Thymus (tissue), 11 donors: Measurements from ENCODE around the gene EPB41L1. TPM values are rescaled to one million over a fixed set of nuclear protein-coding genes. Genes with fewer than 3 reads are reported as not detected.

Source experiments
- DNase-seq, 9 donors: peaks; one replicate each; pipeline ENCODE4 v3.0.0-alpha.2; 2013; ENCODE audit warnings: low spot score in 9 of 9, low read depth in 6 of 9, missing footprints in 1 of 9
- H3K27ac ChIP-seq, 2 donors: one replicate each; pipeline ENCODE4 v1.5.1; 2013; ENCODE audit warnings: control low read depth in 1 of 2, low read depth in 1 of 2, low read length in 1 of 2, mild to moderate bottlenecking in 1 of 2, moderate library complexity in 1 of 2
- H3K27me3 ChIP-seq, 2 donors: one replicate each; pipeline ENCODE4 v1.5.1; 2013; ENCODE audit warnings: low read length in 1 of 2; ENCODE audit not compliant: control insufficient read depth in 2 of 2, insufficient read depth in 1 of 2
- H3K36me3 ChIP-seq, 2 donors: one replicate each; pipeline ENCODE4 v1.5.1; 2013; ENCODE audit warnings: low read length in 1 of 2, mild to moderate bottlenecking in 1 of 2, moderate library complexity in 1 of 2; ENCODE audit not compliant: control insufficient read depth in 2 of 2, insufficient read depth in 2 of 2
- H3K4me1 ChIP-seq, 2 donors: one replicate each; pipeline ENCODE4 v1.5.1; 2013; ENCODE audit warnings: low read length in 2 of 2; ENCODE audit not compliant: control insufficient read depth in 2 of 2, insufficient read depth in 2 of 2
- H3K4me3 ChIP-seq, 2 donors: one replicate each; pipeline ENCODE4 v1.5.1; 2013; ENCODE audit warnings: low read length in 2 of 2, control low read depth in 1 of 2, mild to moderate bottlenecking in 1 of 2
- H3K9me3 ChIP-seq, 2 donors: one replicate each; pipeline ENCODE4 v1.5.1; 2013; ENCODE audit warnings: low read length in 1 of 2, mild to moderate bottlenecking in 1 of 2; ENCODE audit not compliant: control insufficient read depth in 2 of 2, insufficient read depth in 1 of 2
- WGBS: extraction: QIAGEN DNeasy Blood & Tissue Kit; methylation state at CpG from one replicate; pipeline ENCODE4 v1.1.7; 2013; 5-methylcytosine and 5-hydroxymethylcytosine counted together
- polyA plus RNA-seq: library from polyadenylated mRNA; stranded (reverse); fragments of 200-250 nt; gene quantifications from one replicate; pipeline ENCODE4 v1.2.3, GENCODE V29; 2013
- total RNA-seq: library from RNA; stranded (reverse); fragments of 120-200 nt; gene quantifications from one replicate; pipeline ENCODE4 v1.2.4, GENCODE V29; 2013
- donor health status: healthy.

The EPB41L1 gene
- total and polyA plus RNA-seq, 2 donors = 3.1 to 4.2 TPM

DNA sequence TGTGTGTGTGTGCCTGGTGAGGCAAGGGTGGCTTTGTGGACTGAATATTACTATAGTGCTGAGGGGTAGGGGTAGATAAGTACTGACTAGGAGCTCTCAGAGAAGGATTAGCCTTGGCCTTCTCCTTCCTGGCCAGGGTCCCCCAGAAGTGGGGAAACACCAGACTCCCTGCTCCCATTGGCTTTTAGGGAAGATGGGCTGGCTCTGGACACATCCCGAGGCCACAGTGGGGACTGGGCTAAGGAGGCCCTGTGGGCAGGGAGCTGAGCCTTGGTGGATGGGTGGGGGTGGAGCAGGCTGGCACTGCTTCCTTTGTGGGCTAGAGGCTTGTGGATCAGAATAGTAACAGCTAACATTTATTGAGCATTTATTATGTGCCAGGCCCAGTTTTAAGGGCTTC lies 3.1 kb downstream of the EPB41L1 start:
- peaks cover 25 to 57% of the 10 kb centered on the region in 2 donors for H3K27me3 ChIP-seq
- H3K36me3 ChIP-seq = no peaks in the 10 kb centered on the region
- 82% methylated on average over 1 of the region's 1 CpG for WGBS
- peaks cover 3 to 9% of the 10 kb centered on the region in 2 donors for H3K4me1 ChIP-seq
- H3K4me3 ChIP-seq = no peak overlapping the region
- DNase-seq = no peak
- H3K27ac ChIP-seq = no peak overlapping the region
- H3K9me3 ChIP-seq = no peaks in the 10 kb centered on the region

DNA sequence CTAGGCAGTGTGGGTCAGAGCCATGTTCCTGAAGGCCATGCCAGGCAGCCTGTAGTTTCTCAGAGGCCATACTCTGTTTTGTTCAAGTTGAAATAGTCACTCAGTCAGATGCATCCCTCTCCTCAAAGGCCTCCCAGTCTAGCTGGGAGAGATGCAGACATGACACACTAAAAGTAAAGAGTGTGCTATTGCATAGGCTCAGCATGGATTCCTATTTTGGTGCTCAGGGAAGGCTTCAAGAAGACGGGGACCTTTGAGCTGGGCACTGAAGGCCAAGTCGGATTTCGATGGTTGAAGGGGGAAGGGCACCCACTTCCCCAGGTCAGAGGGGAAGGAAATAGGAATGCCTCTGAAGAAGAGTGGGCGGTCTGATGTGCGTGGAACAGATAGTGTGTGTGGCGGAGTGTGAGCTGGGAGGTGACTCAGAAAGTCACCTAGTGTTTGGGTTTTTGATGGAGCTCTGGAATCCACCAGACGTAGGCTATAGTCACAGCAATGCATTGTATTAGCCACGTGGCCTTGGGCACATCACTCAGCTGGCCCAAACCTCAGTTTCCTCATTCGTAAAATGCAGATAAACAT lies 3.7 kb downstream of the EPB41L1 start:
- no peaks in the 10 kb centered on the region for H3K9me3 ChIP-seq
- H3K27me3 ChIP-seq = peaks cover 25 to 50% of the 10 kb centered on the region in 2 donors
- peaks cover 3 to 9% of the 10 kb centered on the region in 2 donors for H3K4me1 ChIP-seq
- H3K4me3 ChIP-seq = no peak overlapping the region
- no peak overlapping the region for H3K27ac ChIP-seq
- DNase-seq = no peak
- WGBS = 90% methylated on average over 9 of the region's 9 CpGs
- H3K36me3 ChIP-seq = no peaks in the 10 kb centered on the region

DNA sequence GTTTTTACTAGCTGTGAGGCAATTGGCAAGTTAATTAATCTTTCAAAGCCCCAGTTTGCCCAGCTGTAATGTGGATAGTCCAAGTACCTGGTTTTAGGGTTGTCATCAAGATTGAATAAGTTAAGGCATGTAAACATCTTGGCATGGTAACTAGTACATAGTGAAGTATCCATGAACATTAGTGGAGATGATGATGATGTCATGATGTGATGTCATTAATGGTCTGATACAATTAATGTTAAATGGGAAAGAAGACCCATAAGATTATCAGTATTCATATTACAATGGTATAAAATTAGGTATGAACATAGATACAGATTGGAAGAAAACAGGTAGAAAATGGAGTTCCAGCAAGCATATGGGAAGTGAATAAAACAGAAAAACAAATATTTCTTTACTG lies 5.3 kb downstream of the EPB41L1 start:
- H3K9me3 ChIP-seq = no peaks in the 10 kb centered on the region
- peaks cover 0 to 6% of the 10 kb centered on the region in 2 donors for H3K4me1 ChIP-seq
- no peak for DNase-seq
- no peak overlapping the region for H3K27ac ChIP-seq
- no peak overlapping the region for H3K4me3 ChIP-seq
- peaks cover 9 to 41% of the 10 kb centered on the region in 2 donors for H3K27me3 ChIP-seq
- no peaks in the 10 kb centered on the region for H3K36me3 ChIP-seq

DNA sequence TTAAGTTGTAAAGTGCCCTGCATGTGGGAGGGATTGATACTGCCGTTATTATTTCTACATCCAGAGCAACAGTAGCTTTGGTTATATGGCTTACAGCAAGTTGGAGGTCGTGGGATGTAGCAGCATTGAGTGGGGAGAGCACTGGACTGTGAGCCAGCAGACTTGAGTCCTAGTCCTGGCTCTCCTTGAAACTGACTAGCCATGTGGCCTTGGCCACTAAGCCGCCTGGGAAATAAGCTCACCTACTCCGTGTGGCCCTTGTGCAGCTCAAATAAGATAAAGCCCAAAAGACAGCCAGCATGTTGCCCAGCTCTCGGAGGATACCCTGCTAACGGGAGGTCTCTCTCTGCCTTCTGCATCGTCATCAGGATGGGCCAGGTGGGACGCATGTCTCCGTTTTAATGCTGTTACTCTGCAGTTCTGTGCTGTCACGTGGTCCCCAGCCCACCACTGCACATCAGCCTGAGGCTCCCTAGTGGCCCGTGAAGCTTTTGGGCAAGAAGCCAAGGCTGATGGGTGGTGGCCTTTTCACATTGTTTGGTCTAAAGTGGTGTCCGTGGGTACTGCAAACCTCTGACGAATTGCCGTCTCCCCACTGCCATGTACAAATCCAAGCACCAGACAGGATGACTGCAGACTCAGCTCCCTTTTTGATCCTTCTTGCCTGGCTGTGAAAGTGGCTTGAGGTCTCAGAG lies 7.9 kb downstream of the EPB41L1 start:
- Histone ChIP-seq H3K27ac (no peak overlapping the region), H3K27me3 (peaks cover 0 to 18% of the 10 kb centered on the region in 2 donors), H3K9me3 (no peaks in the 10 kb centered on the region), H3K4me3 (no peak overlapping the region), H3K36me3 (no peaks in the 10 kb centered on the region), H3K4me1 (no peaks in the 10 kb centered on the region)
- no peak for DNase-seq
- 83% methylated on average over 14 of the region's 14 CpGs for WGBS

DNA sequence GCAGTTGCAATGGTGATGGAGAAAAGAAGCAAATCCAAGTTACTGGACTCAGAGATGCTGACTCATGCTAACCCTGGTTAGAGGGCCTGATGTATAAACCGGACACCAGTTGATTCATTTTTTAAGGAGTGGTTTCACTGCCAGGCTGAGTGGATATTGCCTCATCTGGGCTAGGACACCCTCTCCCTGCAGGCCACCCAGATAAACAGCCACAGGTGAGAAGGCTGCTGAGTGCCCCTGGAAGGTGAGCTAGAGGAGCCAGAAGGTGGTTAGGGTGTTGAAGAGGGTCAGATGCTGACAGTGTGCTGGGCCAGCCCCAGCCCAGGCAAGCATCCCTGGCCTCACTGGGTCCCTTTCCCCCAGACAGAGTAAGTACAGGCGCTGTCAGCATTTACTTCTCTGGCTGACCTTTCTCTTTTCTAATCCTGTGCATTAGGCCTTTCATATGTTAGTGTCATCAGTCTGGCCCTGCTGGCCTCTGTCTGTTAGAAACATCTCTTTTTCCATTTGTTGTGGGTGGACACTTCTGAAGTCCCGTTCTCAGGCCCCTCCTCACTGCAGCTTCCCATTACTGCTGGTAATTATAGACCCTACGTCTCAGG lies 13.5 kb downstream of the EPB41L1 start:
- Histone ChIP-seq H3K9me3 (no peaks in the 10 kb centered on the region), H3K27ac (no peak overlapping the region), H3K4me1 (no peaks in the 10 kb centered on the region), H3K36me3 (no peaks in the 10 kb centered on the region), H3K27me3 (peaks cover 0 to 9% of the 10 kb centered on the region in 2 donors), H3K4me3 (no peak overlapping the region)
- 95% methylated on average over 4 of the region's 4 CpGs for WGBS
- DNase-seq = no peak

DNA sequence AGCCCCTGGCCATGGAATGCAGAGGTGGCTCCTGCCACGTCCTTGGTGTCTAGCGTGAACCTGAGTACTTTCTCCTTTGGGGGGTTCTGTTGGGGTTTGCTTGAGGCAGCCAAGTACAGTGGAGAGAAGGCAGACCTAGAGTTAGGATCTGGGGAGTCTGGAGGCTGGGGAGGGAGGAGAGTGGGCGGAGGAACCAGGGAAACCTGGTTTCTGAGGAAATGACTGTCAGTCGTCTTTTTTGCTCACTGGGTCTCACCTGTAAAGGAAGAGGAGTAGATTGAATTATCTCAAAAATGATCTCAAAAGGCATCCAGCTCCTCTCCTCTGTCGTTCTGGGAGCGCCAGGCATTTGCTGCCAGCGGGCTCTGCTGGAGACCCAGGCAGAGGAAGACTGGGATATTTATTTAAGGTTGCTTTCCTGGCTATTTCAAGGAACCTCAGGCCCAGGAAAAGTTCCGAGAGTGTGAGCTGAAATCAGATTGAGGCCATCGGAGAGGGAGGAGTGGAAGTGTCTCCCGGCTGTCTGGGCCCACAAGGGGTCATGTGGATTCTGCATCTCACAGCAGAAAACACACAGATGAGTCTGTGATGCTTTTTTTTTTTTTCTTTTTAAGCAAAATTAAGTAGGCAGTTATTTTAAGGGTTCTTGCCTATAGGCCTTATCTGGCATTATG lies 16.1 kb downstream of the EPB41L1 start:
- H3K9me3 ChIP-seq = peaks cover 0 to 3% of the 10 kb centered on the region in 2 donors
- WGBS = 91% methylated on average over 10 of the region's 10 CpGs
- H3K27me3 ChIP-seq = peaks cover 0 to 15% of the 10 kb centered on the region in 2 donors
- H3K27ac ChIP-seq = no peak overlapping the region
- peaks cover 0 to 5% of the 10 kb centered on the region in 2 donors for H3K4me1 ChIP-seq
- DNase-seq = no peak
- no peak overlapping the region for H3K4me3 ChIP-seq
- H3K36me3 ChIP-seq = no peaks in the 10 kb centered on the region

DNA sequence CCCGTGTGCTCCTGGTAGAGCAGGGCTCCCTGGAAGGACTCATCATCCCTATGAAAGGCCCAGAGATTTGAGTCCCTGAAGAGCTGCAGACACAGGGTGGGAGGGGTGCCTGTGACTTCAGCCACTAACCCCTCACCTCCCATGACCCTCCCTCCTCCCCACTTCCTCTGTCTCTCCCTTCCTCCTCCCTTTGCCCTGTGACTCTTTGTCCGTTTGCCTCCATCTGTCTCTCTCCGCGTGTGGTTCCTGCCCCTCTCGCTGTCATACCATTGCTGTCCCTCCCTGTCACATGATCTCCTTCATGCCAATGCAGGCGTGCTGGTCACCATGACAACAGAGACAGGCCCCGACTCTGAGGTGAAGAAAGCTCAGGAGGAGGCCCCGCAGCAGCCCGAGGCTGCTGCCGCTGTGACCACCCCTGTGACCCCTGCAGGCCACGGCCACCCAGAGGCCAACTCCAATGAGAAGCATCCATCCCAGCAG lies 19.0 kb downstream of the EPB41L1 start:
- no peak overlapping the region for H3K27ac ChIP-seq
- WGBS = 18% methylated on average over 11 of the region's 11 CpGs
- H3K36me3 ChIP-seq = no peaks in the 10 kb centered on the region

DNA sequence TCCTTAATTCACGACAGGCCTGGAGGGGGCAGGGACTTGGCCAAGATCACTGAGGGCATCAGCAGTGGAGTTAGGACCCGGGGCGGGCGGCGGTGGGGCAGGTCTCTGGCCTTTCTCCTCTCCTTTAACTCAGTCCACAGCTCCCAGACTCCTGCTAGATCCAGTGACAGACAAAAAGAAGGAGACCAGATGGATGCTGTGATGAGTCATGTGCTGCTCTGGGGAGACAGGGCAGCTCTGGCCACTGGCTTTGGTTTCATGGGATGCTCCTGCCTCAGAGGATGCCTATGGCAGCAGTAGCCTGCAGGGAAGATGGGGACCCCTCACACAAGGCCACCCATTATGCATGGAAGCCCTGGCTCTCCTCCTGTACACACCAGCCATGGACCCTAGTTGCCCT lies 20.5 kb downstream of the EPB41L1 start:
- Histone ChIP-seq H3K4me3 (no peak overlapping the region), H3K27me3 (peaks cover 0 to 17% of the 10 kb centered on the region in 2 donors), H3K27ac (no peak overlapping the region), H3K36me3 (no peaks in the 10 kb centered on the region), H3K9me3 (peaks cover 1 to 3% of the 10 kb centered on the region in 2 donors), H3K4me1 (peaks cover 0 to 5% of the 10 kb centered on the region in 2 donors)
- 93% methylated on average over 5 of the region's 5 CpGs for WGBS
- no peak for DNase-seq

More for the DNA sequence above, 19.0 kb downstream of the EPB41L1 start:
- peak in 6 of 9 donors; percentile 3 to 50 (median 16) for DNase-seq
- peaks cover 0 to 5% of the 10 kb centered on the region in 2 donors for H3K4me1 ChIP-seq
- H3K4me3 ChIP-seq = no peak overlapping the region
- H3K9me3 ChIP-seq = peaks cover 1 to 3% of the 10 kb centered on the region in 2 donors
- H3K27me3 ChIP-seq = peaks cover 0 to 17% of the 10 kb centered on the region in 2 donors
